ENCODE measurements around the gene UST.
"Not testable (repeated sequence)": the region's sequence is repeated elsewhere in the genome, so short reads cannot be mapped to it uniquely, and the experiment has no call there.

UST gene

GRCh38 chr6:148924226-148925012, 177.6 kb downstream of the UST start:
- no peak for DNase-seq

- no peak for DNase-seq
Measured at GRCh38 chr6:148925701-148926100, 178.9 kb downstream of the UST start.

GRCh38 chr6:148926478-148926877, 179.6 kb downstream of the UST start:
- no peak for DNase-seq

- no peak for DNase-seq
Measured at GRCh38 chr6:148927586-148927985, 180.8 kb downstream of the UST start.

GRCh38 chr6:148928811-148929210, 182.0 kb downstream of the UST start:
- DNase-seq, result no peak

GRCh38 chr6:148932208-148932607, 185.4 kb downstream of the UST start:
- DNase-seq, result no peak

- DNase-seq, result no peak
Measured at GRCh38 chr6:148932731-148933130, 185.9 kb downstream of the UST start.

- no peak for DNase-seq
Measured at GRCh38 chr6:148934539-148934938, 187.7 kb downstream of the UST start.

GRCh38 chr6:148934961-148935360, 188.1 kb downstream of the UST start:
- DNase-seq, result no peak

- no peak for DNase-seq
Measured at GRCh38 chr6:148935705-148936435, 189.0 kb downstream of the UST start.

GRCh38 chr6:148943451-148943850, 196.6 kb downstream of the UST start:
- no peak for DNase-seq

- DNase-seq, result no peak
Measured at GRCh38 chr6:148944608-148945007, 197.8 kb downstream of the UST start.

- no peak for DNase-seq
Measured at GRCh38 chr6:148945301-148946021, 198.6 kb downstream of the UST start.

GRCh38 chr6:148947621-148948444, 201.0 kb downstream of the UST start:
- DNase-seq, result peak; percentile 51

GRCh38 chr6:148951662-148952061, 204.8 kb downstream of the UST start:
- DNase-seq, result no peak

- no peak for DNase-seq
Measured at GRCh38 chr6:148952147-148953035, 205.6 kb downstream of the UST start.

GRCh38 chr6:148954461-148954860, 207.6 kb downstream of the UST start:
- no peak for DNase-seq

GRCh38 chr6:148954934-148955333, 208.1 kb downstream of the UST start:
- DNase-seq, result no peak

GRCh38 chr6:148955441-148955840, 208.6 kb downstream of the UST start:
- no peak for DNase-seq

- not testable (repeated sequence) for DNase-seq
Measured at GRCh38 chr6:148956163-148956562, 209.3 kb downstream of the UST start.

GRCh38 chr6:148957752-148958151, 210.9 kb downstream of the UST start:
- DNase-seq, result no peak

GRCh38 chr6:148959008-148959407, 212.2 kb downstream of the UST start:
- DNase-seq, result no peak

Data from SHP77 treated with DMSO at 0.1 percent for 48 hours (cell line).